ENCODE results near the gene LAMA3.

DNA sequence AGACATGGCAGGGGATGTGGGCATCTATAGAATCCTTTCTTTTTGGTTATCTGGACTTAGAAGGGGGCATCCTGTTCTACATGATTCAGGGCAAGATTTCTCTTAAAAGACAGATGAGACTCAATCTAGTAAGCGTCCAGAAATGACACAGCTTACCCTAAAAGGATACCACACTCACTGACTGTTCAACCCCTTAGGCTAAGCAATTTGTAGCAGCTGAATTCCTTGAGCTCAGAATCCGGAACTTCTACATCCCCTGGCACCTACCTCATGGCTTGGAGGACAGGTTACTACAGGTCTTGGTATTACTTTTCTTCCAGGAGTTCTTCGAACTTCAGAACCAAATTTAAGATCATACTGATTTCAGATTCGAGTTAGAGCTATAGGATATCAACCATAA is 138.4 kb downstream of the LAMA3 start:
- TF ChIP-seq, protein P1, sequence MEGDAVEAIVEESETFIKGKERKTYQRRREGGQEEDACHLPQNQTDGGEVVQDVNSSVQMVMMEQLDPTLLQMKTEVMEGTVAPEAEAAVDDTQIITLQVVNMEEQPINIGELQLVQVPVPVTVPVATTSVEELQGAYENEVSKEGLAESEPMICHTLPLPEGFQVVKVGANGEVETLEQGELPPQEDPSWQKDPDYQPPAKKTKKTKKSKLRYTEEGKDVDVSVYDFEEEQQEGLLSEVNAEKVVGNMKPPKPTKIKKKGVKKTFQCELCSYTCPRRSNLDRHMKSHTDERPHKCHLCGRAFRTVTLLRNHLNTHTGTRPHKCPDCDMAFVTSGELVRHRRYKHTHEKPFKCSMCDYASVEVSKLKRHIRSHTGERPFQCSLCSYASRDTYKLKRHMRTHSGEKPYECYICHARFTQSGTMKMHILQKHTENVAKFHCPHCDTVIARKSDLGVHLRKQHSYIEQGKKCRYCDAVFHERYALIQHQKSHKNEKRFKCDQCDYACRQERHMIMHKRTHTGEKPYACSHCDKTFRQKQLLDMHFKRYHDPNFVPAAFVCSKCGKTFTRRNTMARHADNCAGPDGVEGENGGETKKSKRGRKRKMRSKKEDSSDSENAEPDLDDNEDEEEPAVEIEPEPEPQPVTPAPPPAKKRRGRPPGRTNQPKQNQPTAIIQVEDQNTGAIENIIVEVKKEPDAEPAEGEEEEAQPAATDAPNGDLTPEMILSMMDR (conservative IDR thresholded peaks at IDR 0.05; ENCODE audit: low read length) = no peak
- no peak for TF ChIP-seq EZH2phosphoT487 (IDR thresholded peaks at IDR 0.05; ENCODE audit: borderline replicate concordance)

All from Loucy (cell line).